ENCODE results near the gene CSAD.
A peak's percentile ranks its signal among the peaks of the same experiment; 100 is the strongest.

Gene CSAD

DNA sequence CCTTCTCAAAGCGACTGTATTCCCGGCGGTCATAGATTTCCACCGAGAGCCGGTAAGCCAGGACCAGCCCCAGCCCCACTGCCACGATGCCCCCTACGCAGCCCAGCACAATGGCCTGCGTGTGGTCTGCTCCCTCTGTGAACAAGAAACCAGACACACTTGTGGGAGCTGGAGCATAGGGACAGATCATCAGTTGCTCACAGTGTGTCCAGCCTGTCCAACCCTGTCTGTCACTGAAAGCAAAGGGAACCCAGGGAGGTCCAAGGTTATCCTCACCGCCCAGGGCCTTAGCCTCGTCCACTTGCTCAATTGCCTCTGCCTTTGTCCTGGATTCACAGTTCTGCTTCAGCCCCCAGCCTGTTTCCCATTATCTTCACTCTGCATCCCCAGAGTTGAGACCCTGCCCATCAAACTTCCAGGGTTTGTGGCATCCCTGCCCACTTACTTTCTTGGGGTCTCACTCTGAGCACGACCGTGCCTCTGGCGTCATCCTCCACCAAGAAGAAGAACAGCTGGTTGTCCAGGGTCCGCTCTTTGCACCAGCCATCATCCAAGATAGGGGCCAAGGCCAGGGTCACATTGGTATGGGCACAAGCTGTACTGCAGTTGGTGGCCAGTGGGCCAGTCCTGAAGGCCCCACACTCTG, 11.3 kb upstream of the CSAD start:
- H3K27ac ChIP-seq, result no peak overlapping the region
- no peak for TF ChIP-seq FOXP2 (optimal IDR thresholded peaks at IDR 0.05; ENCODE audit: control extremely low read depth, extremely low read length, insufficient read depth)
- TF ChIP-seq EZH2 (IDR thresholded peaks at IDR 0.05), result no peak
- TF ChIP-seq POLR2AphosphoS5 (IDR thresholded peaks at IDR 0.05; ENCODE audit: borderline replicate concordance, low read depth, low read length), result no peak
- H3K36me3 ChIP-seq (ENCODE audit: insufficient read depth, low read length), result peaks cover 18% of the 10 kb centered on the region
- no peak for DNase-seq (ENCODE audit: low read depth, low spot score)
- H3K4me3 ChIP-seq, result no peak overlapping the region
- H3K9me3 ChIP-seq (ENCODE audit: low read depth, low read length), result no peaks in the 10 kb centered on the region
- H3K9ac ChIP-seq (ENCODE audit: insufficient read length), result no peak overlapping the region

DNA sequence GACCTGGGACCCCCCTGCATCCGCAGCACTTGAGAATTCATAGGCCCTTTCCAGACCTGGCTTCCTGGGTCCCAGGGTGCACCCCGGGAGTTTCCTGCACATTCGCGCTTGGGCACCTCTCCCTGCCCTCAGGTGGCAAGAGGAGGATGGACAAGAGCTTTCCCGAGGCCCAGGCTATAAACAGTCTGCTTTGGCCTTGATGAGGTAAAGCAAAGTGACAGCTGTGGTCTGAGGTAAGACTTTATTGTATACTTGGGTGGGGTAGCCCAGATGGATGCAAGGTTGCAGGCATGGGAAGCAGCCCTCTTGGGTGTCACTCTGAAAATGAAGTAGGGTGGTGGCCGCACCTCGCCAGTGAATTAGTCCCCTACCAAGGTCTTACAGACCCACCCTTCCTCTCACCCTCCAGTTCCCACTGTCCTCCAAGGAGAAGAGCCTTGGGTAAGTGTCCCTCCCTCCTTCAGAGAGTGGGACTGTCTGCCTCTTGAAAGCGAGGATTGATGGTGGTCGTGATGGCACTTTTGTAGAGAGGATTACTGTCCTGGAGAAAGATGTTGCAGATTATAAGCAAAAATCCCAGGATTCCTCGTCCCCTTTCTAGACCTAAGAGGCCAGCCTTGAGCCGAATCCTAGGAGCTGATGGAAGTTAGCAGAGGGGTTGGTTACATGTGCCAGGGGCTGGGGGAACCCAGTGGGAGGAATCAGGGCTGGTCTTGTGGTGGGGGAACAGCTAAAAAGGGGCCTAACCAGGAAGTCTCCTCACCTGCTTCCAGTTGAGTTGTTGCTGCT, 10.6 kb upstream of the CSAD start:
- H3K4me3 ChIP-seq, result no peak overlapping the region
- no peak overlapping the region for H3K9ac ChIP-seq (ENCODE audit: insufficient read length)
- no peaks in the 10 kb centered on the region for H3K9me3 ChIP-seq (ENCODE audit: low read depth, low read length)
- H3K36me3 ChIP-seq (ENCODE audit: insufficient read depth, low read length), result peaks cover 25% of the 10 kb centered on the region
- DNase-seq (ENCODE audit: low read depth, low spot score), result no peak
- no peak overlapping the region for H3K27ac ChIP-seq
- peak; percentile 35 for TF ChIP-seq POLR2AphosphoS5 (IDR thresholded peaks at IDR 0.05; ENCODE audit: borderline replicate concordance, low read depth, low read length)
- TF ChIP-seq EZH2 (IDR thresholded peaks at IDR 0.05), result no peak

DNA sequence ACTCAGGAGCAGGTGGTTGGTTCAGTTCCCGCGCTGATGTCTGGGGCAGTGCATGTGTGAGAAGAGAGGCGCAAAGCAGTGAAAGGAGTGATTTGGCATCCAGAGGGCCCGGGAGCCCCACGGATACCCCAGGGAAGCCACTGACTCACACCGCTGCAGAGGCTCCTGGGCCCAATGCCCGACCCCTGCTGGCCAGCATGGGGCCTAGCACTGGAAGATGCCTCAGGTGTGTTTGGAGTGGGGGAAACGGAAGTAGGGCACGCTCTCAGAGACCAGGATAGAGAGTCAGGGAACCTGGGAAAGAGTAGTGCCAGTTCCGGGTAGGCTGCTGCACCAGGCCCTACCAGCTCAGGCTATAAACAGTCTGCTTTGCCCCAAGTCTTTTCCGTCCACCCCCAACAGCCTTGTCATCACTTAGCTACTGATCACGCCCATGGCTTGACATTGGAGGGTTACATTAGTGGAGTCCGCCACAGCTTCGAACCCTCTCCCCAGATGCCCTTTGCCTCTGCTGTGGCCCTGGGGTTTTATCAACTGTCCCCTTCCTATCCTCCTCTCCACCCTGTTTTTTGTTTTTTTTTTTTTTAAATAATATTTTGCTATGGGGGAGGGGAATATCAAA, 9.5 kb upstream of the CSAD start:
- Histone ChIP-seq H3K9me3 (ENCODE audit: low read depth, low read length) (no peaks in the 10 kb centered on the region), H3K27ac (no peak overlapping the region), H3K4me3 (no peak overlapping the region), H3K9ac (ENCODE audit: insufficient read length) (no peak overlapping the region), H3K36me3 (ENCODE audit: insufficient read depth, low read length) (peaks cover 36% of the 10 kb centered on the region)
- TF ChIP-seq FOXP2 (optimal IDR thresholded peaks at IDR 0.05; ENCODE audit: control extremely low read depth, extremely low read length, insufficient read depth) (no peak), POLR2AphosphoS5 (IDR thresholded peaks at IDR 0.05; ENCODE audit: borderline replicate concordance, low read depth, low read length) (no peak), EZH2 (IDR thresholded peaks at IDR 0.05) (no peak)
- no peak for DNase-seq (ENCODE audit: low read depth, low spot score)

DNA sequence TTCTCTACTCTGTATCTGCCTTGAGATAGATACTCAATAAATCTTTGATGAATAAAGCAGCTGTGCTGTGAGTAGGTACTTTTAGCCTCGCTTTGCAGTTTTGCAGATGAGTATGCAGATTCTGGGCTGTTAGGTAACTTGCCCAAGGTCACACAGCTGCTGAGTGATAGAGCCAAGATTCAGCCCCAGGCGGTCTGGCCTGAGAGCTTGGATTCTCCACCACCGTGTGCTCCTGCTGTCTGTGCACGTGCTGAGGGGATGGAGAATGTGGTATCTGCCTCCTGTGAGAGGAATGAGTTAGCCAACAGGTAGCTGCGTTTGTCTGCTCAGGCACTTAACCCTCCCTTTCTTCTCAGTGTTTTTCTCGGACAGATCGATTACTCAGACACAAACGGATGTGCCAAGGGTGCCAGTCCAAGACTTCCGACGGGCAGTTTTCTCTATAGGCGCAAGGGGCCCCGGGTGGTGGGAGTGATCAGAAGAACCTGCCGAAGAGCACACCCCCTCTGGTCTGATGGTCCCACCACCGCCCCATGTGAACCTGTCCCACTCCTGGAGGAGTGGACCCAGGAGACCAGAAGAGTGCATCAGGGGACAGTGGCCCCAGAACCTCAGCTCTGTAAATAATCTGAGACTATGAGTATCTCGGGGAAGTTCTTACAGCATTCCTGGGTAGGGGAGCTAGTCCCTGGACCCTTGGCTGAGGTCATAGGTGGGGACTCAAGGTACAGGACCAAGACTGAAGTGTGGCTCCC, 6.6 kb upstream of the CSAD start:
- DNase-seq (ENCODE audit: low read depth, low spot score), result no peak
- Histone ChIP-seq H3K36me3 (ENCODE audit: insufficient read depth, low read length) (peaks cover 62% of the 10 kb centered on the region), H3K9ac (ENCODE audit: insufficient read length) (no peak overlapping the region), H3K9me3 (ENCODE audit: low read depth, low read length) (no peaks in the 10 kb centered on the region), H3K4me3 (no peak overlapping the region), H3K27ac (no peak overlapping the region)
- TF ChIP-seq EZH2 (IDR thresholded peaks at IDR 0.05) (no peak), POLR2AphosphoS5 (IDR thresholded peaks at IDR 0.05; ENCODE audit: borderline replicate concordance, low read depth, low read length) (no peak), FOXP2 (optimal IDR thresholded peaks at IDR 0.05; ENCODE audit: control extremely low read depth, extremely low read length, insufficient read depth) (no peak)

DNA sequence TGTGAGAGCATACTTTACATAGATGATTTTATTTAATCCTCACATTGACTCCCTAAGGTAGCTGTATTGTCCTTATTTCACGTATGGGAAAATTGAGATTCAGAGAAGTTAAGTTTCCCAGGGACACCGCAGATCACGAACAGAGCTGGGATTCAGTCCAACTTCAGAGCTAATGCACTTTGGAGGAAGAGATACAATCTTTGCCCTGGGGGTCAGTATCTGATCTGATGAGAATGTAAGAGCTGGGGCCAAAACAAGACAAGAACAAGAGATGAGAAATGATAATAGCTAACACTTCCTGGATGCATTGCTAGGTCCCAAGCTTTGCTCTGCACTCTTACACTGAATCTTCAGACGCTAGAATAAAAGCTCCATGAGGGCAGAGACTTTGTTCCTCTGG, 6.0 kb upstream of the CSAD start:
- H3K27ac ChIP-seq, result 0 out of 2 replicates have a peak overlapping the region, but pooled peaks have one; percentile 31
- H3K9me3 ChIP-seq (ENCODE audit: low read depth, low read length), result no peaks in the 10 kb centered on the region
- peaks cover 68% of the 10 kb centered on the region for H3K36me3 ChIP-seq (ENCODE audit: insufficient read depth, low read length)
- no peak overlapping the region for H3K9ac ChIP-seq (ENCODE audit: insufficient read length)
- DNase-seq (ENCODE audit: low read depth, low spot score), result no peak
- no peak overlapping the region for H3K4me3 ChIP-seq
- TF ChIP-seq POLR2AphosphoS5 (IDR thresholded peaks at IDR 0.05; ENCODE audit: borderline replicate concordance, low read depth, low read length) (no peak), EZH2 (IDR thresholded peaks at IDR 0.05) (no peak), FOXP2 (optimal IDR thresholded peaks at IDR 0.05; ENCODE audit: control extremely low read depth, extremely low read length, insufficient read depth) (no peak)

DNA sequence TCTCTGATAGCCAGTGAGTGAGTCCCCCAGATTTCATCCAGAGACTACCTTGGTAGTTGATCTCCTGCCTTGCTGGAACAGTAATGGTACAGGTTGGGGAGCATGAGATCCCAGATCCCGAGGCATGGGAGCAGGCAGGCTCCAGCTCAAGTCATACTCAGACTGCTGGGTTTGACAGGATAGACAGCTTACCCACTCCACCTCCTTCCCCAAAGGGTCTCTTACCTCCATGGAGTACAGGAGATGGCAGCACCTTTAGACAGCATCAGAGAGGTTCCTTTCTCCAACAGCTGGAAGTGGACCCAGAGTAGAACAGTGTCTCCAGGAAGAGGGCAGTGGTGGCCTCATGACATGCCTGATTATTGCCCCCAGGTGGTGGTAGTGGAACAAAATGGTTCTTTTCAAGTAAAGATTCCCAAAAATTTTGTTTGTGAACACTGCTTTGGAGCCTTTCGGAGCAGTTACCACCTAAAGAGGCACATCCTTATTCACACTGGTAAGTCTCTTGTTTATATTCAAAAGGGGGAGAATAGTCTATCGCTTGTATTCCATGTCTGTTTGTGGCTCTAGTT, 4.9 kb upstream of the CSAD start:
- Histone ChIP-seq H3K9ac (ENCODE audit: insufficient read length) (no peak overlapping the region), H3K9me3 (ENCODE audit: low read depth, low read length) (no peaks in the 10 kb centered on the region), H3K36me3 (ENCODE audit: insufficient read depth, low read length) (peaks cover 72% of the 10 kb centered on the region), H3K4me3 (no peak overlapping the region), H3K27ac (no peak overlapping the region)
- DNase-seq (ENCODE audit: low read depth, low spot score), result no peak
- TF ChIP-seq FOXP2 (optimal IDR thresholded peaks at IDR 0.05; ENCODE audit: control extremely low read depth, extremely low read length, insufficient read depth) (no peak), EZH2 (IDR thresholded peaks at IDR 0.05) (no peak), POLR2AphosphoS5 (IDR thresholded peaks at IDR 0.05; ENCODE audit: borderline replicate concordance, low read depth, low read length) (no peak)

DNA sequence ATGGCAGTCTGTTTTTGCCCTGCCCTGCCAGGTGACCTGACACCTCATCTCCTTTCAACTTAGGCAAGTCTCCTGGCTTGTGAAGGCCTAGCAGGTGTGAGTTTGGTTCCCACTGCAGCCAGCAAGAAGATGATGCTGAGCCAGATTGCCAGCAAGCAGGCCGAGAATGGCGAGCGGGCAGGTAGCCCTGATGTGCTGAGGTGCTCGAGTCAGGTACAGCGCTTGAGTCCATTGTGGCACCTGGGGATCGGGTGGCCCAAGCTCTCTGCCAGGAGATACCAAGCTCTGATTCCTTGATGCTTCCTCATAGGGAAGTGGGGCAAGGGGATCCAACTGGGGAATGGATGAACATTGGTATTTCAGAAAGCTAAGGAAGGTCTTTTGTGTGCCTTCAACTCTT, 4.1 kb upstream of the CSAD start:
- no peak overlapping the region for H3K4me3 ChIP-seq
- no peak for TF ChIP-seq POLR2AphosphoS5 (IDR thresholded peaks at IDR 0.05; ENCODE audit: borderline replicate concordance, low read depth, low read length)
- no peak for TF ChIP-seq FOXP2 (optimal IDR thresholded peaks at IDR 0.05; ENCODE audit: control extremely low read depth, extremely low read length, insufficient read depth)
- no peak for TF ChIP-seq EZH2 (IDR thresholded peaks at IDR 0.05)

More for the DNA sequence above, 4.1 kb upstream of the CSAD start:
- Histone ChIP-seq H3K9me3 (ENCODE audit: low read depth, low read length) (no peaks in the 10 kb centered on the region), H3K36me3 (ENCODE audit: insufficient read depth, low read length) (peaks cover 72% of the 10 kb centered on the region), H3K9ac (ENCODE audit: insufficient read length) (no peak overlapping the region), H3K27ac (no peak overlapping the region)
- no peak for DNase-seq (ENCODE audit: low read depth, low spot score)

All from SK-N-MC (cell line).